Fibroblast of upper back skin (primary cell): ENCODE results near the gene PGBD5.

Experiments
- DNase-seq: peaks from one replicate; pipeline ENCODE4 v3.0.0-alpha.2; 2013

The PGBD5 gene

GRCh38 chr1:230277201-230278025 is 148.7 kb downstream of the PGBD5 start:
- DNase-seq = no peak

- no peak for DNase-seq
These were observed 149.7 kb downstream of the PGBD5 start for GRCh38 chr1:230276401-230276800.

- DNase-seq = no peak
These were observed 151.9 kb downstream of the PGBD5 start for GRCh38 chr1:230274254-230274653.

- no peak for DNase-seq
These were observed 152.9 kb downstream of the PGBD5 start for GRCh38 chr1:230273141-230273710.

- no peak for DNase-seq
These were observed 153.6 kb downstream of the PGBD5 start for GRCh38 chr1:230272557-230272956.

GRCh38 chr1:230271300-230272035 is 154.7 kb downstream of the PGBD5 start:
- no peak for DNase-seq

- DNase-seq = no peak
These were observed 155.4 kb downstream of the PGBD5 start for GRCh38 chr1:230270559-230271281.

- DNase-seq = no peak
These were observed 156.0 kb downstream of the PGBD5 start for GRCh38 chr1:230270185-230270558.

- DNase-seq = peak; percentile 76
These were observed 157.6 kb downstream of the PGBD5 start for GRCh38 chr1:230268371-230269170.

- DNase-seq = no peak
These were observed 158.6 kb downstream of the PGBD5 start for GRCh38 chr1:230267338-230268065.

- DNase-seq = no peak
These were observed 159.7 kb downstream of the PGBD5 start for GRCh38 chr1:230266456-230266855.

GRCh38 chr1:230265200-230266115 is 160.7 kb downstream of the PGBD5 start:
- no peak for DNase-seq
